HL-60 (cell line): ENCODE data around the gene EHD1.

ENCODE experiments used
- DNase-seq, 2 experiments: peaks; one replicate each; pipeline ENCODE4 v3.0.0-alpha.2; 2010 to 2020; ENCODE audit warnings: low read depth in 1 of 2, low spot score in 1 of 2
- H3K27ac ChIP-seq: fragments of 250-450 bp; sonication (Bioruptor Pico); replicated peaks from 2 replicates; pipeline ENCODE4 v1.5.1; 2020; ENCODE audit warnings: mild to moderate bottlenecking, moderate library complexity
- H3K27me3 ChIP-seq: fragments of 250-450 bp; sonication (Bioruptor Pico); 2 replicates; pipeline ENCODE4 v1.5.1; 2021; ENCODE audit warnings: mild to moderate bottlenecking, moderate library complexity; ENCODE audit not compliant: insufficient read depth, poor library complexity, severe bottlenecking
- H3K4me3 ChIP-seq: replicated peaks from 2 replicates; pipeline ENCODE4 v1.5.1; 2011; ENCODE audit warnings: mild to moderate bottlenecking, control low read depth, low read length; ENCODE audit not compliant: insufficient read depth
- GABPA ChIP-seq: IDR thresholded peaks from 2 replicates; pipeline ENCODE4 v1.6.1; 2012; ENCODE audit warnings: low read depth
- POLR2AphosphoS5 ChIP-seq: IDR thresholded peaks from 2 replicates; pipeline ENCODE4 v1.6.1; 2012; ENCODE audit warnings: low read depth
- REST ChIP-seq: IDR thresholded peaks from 2 replicates; pipeline ENCODE4 v1.6.1; 2012; ENCODE audit warnings: low read depth; ENCODE audit not compliant: insufficient replicate concordance
- SPI1 ChIP-seq: IDR thresholded peaks from 2 replicates; pipeline ENCODE4 v1.6.1; 2012; ENCODE audit warnings: low read depth, mild to moderate bottlenecking, borderline replicate concordance
- TF ChIP-seq, protein P1 (sequence below): IDR thresholded peaks from one replicate; pipeline ENCODE4 v1.5.1; 2011; ENCODE audit warnings: low read length, control low read depth, inconsistent platforms; ENCODE audit not compliant: insufficient read depth

EHD1 gene

DNA sequence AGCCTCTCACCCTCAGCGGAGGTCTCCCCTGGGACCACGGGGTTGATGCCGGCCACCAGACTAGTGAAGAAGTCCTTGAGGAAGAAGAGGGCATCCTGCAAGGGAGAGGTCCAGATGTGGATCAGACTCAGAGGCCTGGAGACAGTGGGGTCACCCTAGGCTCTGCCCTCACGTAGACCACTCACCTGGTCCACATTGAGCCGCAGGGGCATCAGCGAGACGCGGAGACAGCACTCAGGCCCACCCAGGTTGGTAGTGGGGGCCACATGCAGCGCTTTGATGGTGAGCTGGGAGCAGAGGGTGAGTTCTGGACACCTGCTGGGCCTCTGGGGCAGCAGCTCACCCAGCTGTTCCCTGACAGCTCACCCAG is 19.6 kb upstream of the EHD1 start:
- H3K27ac ChIP-seq: no peak overlapping the region
- no peak for DNase-seq
- TF ChIP-seq GABPA (no peak), REST (no peak), POLR2AphosphoS5 (no peak), SPI1 (no peak)
- TF ChIP-seq, protein P1, sequence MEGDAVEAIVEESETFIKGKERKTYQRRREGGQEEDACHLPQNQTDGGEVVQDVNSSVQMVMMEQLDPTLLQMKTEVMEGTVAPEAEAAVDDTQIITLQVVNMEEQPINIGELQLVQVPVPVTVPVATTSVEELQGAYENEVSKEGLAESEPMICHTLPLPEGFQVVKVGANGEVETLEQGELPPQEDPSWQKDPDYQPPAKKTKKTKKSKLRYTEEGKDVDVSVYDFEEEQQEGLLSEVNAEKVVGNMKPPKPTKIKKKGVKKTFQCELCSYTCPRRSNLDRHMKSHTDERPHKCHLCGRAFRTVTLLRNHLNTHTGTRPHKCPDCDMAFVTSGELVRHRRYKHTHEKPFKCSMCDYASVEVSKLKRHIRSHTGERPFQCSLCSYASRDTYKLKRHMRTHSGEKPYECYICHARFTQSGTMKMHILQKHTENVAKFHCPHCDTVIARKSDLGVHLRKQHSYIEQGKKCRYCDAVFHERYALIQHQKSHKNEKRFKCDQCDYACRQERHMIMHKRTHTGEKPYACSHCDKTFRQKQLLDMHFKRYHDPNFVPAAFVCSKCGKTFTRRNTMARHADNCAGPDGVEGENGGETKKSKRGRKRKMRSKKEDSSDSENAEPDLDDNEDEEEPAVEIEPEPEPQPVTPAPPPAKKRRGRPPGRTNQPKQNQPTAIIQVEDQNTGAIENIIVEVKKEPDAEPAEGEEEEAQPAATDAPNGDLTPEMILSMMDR: no peak
- H3K27me3 ChIP-seq: no peaks in the 10 kb centered on the region
- no peak overlapping the region for H3K4me3 ChIP-seq

- TF ChIP-seq, protein P1: no peak
- TF ChIP-seq POLR2AphosphoS5 (no peak), SPI1 (no peak), REST (no peak)
Measured at GRCh38 chr11:64897381-64898075, 19.1 kb upstream of the EHD1 start.

DNA sequence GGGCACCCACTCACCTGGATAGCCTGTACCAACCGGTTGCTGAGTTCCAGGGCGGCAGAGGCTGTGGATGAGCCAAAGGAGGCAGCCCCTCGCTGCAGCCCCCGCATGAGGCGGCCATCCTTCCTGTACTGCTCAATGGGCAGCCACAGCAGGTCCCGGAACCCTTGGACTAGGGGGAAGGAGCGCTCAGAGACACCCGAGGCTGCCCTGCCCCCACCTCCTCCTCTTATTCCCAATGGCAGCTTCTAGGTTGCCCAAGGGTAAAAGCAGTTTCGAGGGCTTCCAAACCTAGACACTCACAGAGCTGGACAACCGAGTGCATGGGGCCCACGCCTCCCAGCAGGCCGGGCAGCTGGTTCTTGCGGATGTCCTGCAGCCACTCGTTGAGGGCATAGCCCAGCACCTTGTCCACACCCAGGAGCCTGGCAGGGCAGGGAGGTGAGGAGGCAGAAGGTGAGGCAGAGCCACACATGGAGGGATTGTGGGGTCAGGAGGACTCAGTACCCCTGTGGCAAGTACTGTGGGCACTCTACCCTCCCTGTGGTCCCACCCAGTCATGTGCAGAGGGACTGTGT is 18.1 kb upstream of the EHD1 start:
- no peaks in the 10 kb centered on the region for H3K27me3 ChIP-seq
- no peak overlapping the region for H3K27ac ChIP-seq
- TF ChIP-seq, protein P1: no peak
- no peak for TF ChIP-seq GABPA
- no peak for TF ChIP-seq SPI1
- TF ChIP-seq REST: no peak
- no peak for TF ChIP-seq POLR2AphosphoS5
- DNase-seq: no peak
- H3K4me3 ChIP-seq: no peak overlapping the region

More at GRCh38 chr11:64897381-64898075, 19.1 kb upstream of the EHD1 start:
- Histone ChIP-seq H3K27me3 (no peaks in the 10 kb centered on the region), H3K4me3 (no peak overlapping the region), H3K27ac (no peak overlapping the region)
- DNase-seq: no peak
